ENCODE measurements around the gene GATAD2B.
A peak's percentile ranks its signal among the peaks of the same experiment; 100 is the strongest.

- TF ChIP-seq POLR2AphosphoS5 (IDR thresholded peaks at IDR 0.05) (peak; percentile 96 to 99 (median 98)), CTCF (IDR thresholded peaks at IDR 0.05) (peak in 3 of 5 experiments; percentile 11 to 58 (median 51))
Measured at GRCh38 chr1:153783233-153784190, 139.3 kb downstream of the GATAD2B start.
